GM18511 (cell line): ENCODE data around the gene PCDHA1.
"Not testable (repeated sequence)": the region's sequence is repeated elsewhere in the genome, so short reads cannot be mapped to it uniquely, and the experiment has no call there.

Source experiments
- ATAC-seq: cut with Tn5 transposase; IDR thresholded peaks from one replicate; pipeline ENCODE4 v1.9.1; 2021; ENCODE audit warnings: mild to moderate bottlenecking, moderate library complexity; ENCODE audit not compliant: unreplicated experiment

The PCDHA1 gene

DNA sequence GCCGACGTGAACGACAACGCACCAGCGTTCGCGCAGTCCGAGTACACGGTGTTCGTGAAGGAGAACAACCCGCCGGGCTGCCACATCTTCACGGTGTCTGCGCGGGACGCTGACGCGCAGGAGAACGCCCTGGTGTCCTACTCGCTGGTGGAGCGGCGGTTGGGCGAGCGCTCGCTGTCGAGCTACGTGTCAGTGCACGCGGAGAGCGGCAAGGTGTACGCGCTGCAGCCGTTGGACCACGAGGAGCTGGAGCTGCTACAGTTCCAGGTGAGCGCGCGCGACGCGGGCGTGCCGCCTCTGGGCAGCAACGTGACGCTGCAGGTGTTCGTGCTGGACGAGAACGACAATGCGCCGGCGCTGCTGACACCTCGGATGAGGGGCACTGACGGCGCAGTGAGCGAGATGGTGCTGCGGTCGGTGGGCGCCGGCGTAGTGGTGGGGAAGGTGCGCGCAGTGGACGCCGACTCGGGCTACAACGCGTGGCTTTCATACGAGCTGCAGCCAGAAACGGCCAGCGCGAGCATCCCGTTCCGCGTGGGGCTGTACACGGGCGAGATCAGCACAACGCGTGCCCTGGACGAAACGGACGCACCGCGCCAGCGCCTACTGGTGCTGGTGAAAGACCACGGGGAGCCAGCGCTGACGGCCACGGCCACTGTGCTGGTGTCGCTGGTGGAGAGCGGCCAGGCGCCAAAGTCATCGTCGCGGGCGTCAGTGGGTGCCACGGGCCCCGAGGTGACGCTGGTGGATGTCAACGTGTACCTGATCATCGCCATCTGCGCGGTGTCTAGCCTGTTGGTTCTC is 64.1 kb downstream of the PCDHA1 start:
- ATAC-seq, result not testable (repeated sequence)

DNA sequence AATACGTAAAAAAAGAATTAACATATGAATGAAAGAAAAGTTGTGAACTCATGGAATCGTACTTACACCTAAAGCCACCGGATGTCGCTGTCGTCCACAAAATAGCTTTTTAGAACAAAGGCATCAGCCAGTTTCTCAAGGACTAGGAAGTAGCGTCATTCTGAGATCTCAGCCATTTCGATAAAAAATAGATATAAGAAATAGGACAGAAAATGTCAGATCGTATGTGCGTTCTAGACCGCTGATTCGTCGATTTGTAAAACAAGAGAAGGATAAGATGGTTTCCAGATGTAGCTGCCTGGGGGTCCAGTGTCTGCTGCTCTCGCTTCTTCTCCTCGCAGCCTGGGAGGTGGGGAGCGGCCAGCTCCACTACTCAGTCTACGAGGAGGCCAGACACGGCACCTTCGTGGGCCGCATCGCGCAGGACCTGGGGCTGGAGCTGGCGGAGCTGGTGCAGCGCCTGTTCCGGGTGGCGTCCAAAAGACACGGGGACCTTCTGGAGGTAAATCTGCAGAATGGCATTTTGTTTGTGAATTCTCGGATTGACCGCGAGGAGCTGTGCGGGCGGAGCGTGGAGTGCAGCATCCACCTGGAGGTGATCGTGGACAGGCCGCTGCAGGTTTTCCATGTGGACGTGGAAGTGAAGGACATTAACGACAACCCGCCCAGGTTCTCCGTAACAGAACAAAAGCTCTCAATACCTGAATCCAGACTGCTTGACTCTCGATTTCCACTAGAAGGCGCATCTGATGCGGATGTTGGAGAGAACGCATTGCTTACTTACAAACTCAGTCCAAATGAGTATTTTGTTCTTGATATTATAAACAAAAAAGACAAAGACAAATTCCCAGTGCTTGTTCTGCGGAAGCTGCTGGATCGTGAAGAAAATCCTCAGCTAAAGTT is 70.1 kb downstream of the PCDHA1 start, which contains the start of gene PCDHA10:
Gene PCDHA10, plus strand, starts transcription at position 126 of the 903 bp plus-strand sequence. Its CDS starts 152 bp downstream, at position 278.
- ATAC-seq, result no peak

DNA sequence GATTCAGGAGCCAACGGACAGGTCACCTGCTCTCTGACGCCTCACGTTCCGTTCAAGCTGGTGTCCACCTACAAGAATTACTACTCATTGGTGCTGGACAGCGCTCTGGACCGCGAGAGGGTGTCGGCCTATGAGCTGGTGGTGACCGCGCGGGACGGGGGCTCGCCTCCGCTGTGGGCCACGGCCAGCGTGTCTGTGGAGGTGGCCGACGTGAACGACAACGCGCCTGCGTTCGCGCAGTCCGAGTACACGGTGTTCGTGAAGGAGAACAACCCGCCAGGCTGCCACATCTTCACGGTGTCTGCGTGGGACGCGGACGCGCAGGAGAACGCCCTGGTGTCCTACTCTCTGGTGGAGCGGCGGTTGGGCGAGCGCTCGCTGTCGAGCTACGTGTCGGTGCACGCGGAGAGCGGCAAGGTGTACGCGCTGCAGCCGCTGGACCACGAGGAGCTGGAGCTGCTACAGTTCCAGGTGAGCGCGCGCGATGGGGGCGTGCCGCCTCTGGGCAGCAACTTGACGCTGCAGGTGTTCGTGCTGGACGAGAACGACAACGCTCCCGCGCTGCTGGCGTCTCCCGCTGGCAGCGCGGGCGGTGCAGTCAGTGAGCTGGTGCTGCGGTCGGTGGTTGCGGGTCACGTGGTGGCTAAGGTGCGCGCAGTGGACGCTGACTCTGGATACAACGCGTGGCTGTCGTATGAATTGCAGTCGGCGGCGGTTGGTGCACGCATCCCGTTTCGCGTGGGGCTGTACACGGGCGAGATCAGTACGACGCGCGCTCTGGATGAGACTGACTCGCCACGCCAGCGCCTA is 71.4 kb downstream of the PCDHA1 start:
- no peak for ATAC-seq

DNA sequence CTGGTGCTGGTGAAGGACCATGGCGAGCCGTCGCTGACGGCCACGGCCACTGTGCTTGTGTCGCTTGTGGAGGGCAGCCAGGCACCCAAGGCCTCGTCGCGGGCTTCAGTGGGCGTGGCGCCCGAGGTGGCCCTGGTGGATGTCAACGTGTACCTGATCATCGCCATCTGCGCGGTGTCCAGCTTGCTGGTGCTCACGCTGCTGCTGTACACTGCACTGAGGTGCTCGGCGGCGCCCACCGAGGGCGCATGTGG is 72.0 kb downstream of the PCDHA1 start:
- no peak for ATAC-seq

DNA sequence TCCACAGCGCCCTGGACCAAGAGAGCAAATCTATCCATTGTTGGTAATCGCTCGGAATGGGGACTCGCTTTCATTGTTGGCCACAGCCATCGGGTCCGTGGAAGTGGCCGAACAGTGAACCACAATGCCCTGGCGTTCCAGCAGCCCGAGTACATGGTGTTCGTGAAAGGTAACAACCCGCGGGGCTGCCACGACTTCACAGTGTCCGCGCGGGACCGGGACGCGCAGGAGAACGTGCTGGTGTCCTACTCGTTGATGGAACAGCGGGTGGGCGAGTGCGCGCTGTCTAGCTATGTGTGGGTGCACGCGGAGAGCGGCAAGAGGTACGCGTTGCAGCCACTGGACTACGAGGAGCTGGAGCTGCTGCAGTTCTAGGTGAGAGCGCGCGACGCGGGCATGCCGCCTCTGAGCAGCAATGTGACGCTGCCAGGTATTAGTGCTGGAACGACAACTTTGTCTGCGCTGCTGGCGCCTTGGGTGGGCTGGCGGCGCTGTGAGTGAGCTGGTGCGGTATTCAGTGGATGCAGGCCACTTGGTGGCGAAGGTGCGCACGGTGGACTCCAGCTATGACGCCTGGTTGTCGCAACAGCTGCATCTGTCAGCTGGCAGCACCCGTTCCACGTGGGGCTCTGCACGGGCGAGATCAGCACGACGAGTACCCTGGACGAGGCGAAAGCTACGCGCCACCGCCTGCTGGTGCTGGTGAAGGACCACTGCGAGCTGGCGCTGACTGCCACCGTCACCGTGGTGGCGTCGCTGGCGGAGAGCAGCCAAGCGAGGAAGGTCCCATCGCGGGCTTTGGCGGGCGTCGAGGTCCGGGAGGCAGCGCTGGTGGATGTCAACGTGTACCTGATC is 76.7 kb downstream of the PCDHA1 start:
- no peak for ATAC-seq

DNA sequence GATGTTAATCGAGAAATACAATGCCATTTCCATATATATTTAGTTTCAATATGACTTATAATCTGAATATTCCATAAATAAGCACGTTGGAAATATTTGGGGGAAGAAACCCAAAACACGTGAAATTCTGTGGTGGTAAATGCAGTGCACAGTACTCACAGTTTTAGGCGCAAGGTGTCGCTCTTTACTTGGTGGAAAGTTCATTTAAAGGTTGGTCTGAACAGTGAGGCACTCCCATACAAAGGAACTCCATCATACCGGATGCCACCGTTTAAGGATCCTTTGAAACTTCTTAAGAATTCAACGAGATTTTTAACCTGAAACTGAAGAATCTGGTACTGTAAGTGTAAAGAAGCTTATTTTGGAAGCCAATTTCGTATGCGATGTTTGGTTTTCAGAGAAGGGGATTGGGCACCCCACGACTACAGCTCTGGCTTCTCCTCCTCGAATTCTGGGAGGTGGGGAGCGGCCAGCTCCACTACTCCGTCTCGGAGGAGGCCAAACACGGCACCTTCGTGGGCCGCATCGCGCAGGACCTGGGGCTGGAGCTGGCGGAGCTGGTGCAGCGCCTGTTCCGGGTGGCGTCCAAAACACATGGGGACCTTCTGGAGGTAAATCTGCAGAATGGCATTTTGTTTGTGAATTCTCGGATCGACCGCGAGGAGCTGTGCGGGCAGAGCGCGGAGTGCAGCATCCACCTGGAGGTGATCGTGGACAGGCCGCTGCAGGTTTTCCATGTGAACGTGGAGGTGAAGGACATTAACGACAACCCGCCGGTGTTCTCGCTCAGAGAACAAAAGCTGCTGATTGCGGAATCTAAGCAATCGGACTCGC is 83.0 kb downstream of the PCDHA1 start, which contains the start of gene PCDHA11:
Gene PCDHA11, plus strand, starts transcription at position 237 of the 834 bp plus-strand sequence. Its CDS starts 147 bp downstream, at position 384.
- no peak for ATAC-seq

DNA sequence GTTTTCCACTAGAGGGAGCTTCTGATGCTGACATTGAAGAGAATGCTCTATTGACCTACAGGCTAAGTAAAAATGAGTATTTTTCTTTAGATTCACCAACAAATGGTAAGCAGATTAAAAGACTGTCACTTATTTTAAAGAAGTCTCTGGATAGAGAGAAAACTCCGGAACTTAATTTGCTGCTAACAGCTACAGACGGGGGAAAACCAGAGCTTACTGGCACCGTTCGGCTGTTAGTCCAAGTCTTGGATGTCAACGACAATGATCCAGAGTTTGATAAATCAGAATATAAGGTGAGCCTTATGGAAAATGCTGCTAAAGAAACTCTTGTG is 83.6 kb downstream of the PCDHA1 start:
- ATAC-seq, result no peak

DNA sequence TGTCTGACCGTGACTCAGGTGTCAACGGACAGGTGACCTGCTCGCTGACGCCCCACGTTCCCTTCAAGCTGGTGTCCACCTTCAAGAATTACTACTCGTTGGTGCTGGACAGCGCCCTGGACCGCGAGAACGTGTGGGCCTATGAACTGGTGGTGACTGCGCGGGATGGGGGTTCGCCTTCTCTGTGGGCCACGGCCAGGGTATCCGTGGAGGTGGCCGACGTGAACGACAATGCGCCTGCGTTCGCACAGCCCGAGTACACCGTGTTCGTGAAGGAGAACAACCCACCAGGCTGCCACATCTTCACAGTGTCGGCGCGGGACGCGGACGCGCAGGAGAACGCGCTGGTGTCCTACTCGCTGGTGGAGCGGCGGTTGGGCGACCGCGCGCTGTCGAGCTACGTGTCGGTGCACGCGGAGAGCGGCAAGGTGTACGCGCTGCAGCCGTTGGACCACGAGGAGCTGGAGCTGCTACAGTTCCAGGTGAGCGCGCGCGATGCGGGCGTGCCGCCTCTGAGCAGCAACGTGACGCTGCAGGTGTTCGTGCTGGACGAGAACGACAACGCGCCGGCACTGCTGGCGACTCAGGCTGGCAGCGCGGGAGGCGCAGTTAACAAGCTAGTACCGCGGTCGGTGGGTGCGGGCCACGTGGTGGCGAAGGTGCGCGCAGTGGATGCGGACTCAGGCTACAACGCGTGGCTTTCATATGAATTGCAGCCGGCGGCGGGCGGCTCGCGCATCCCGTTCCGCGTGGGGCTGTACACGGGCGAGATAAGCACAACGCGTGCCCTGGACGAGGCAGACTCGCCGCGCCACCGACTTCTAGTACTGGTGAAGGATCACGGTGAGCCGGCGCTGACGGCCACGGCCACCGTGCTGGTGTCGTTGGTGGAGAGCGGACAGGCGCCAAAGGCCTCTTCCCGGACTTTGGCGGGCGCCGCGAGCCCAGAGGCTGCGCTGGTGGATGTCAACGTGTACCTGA is 84.6 kb downstream of the PCDHA1 start:
- ATAC-seq, result no peak

DNA sequence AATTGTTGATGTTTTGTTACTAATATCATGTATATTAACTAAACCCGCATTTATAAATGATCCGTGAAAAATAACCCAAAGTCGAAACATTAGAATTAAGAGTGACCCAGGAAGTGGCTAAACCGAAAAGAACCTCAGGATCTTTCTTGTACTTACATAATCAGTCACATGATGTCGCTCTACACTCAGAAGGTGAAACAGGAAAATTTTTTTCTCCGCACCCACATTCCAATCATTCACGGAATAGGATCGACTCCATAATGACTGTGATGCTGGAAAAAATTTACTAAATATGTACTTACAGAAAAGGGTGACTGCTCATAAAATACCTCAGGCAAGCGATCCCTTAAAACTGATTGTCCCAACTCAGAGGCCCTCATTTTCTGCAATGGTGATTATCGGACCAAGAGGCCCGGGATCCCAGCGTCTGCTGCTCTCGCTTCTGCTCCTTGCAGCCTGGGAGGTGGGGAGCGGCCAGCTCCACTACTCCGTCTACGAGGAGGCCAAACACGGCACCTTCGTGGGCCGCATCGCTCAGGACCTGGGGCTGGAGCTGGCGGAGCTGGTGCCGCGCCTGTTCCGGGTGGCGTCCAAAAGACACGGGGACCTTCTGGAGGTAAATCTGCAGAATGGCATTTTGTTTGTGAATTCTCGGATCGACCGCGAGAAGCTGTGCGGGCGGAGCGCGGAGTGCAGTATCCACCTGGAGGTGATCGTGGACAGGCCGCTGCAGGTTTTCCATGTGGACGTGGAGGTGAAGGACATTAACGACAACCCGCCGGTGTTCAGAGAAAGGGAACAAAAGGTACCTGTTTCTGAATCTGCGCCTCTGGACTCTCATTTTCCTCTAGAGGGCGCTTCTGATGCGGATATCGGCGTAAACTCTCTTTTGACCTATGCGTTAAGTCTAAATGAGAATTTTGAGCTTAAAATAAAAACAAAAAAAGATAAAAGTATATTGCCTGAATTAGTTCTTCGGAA is 89.4 kb downstream of the PCDHA1 start, which contains the start of gene PCDHA12:
Gene PCDHA12, plus strand, starts transcription at position 224 of the 981 bp plus-strand sequence. Its CDS starts 165 bp downstream, at position 389.
- no peak for ATAC-seq

DNA sequence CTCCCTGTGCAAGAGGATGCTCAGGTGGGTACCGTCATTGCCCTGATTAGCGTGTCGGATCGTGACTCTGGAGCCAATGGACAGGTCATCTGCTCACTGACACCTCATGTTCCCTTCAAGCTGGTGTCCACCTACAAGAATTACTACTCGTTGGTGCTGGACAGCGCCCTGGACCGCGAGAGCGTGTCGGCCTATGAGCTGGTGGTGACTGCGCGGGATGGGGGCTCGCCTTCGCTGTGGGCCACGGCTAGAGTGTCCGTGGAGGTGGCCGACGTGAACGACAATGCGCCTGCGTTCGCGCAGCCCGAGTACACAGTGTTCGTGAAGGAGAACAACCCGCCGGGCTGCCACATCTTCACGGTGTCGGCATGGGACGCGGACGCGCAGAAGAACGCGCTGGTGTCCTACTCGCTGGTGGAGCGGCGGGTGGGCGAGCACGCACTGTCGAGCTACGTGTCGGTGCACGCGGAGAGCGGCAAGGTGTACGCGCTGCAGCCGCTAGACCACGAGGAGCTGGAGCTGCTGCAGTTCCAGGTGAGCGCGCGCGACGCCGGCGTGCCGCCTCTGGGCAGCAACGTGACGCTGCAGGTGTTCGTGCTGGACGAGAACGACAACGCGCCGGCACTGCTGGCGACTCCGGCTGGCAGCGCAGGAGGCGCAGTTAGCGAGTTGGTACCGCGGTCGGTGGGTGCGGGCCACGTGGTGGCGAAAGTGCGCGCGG is 90.8 kb downstream of the PCDHA1 start:
- ATAC-seq, result not testable (repeated sequence)

DNA sequence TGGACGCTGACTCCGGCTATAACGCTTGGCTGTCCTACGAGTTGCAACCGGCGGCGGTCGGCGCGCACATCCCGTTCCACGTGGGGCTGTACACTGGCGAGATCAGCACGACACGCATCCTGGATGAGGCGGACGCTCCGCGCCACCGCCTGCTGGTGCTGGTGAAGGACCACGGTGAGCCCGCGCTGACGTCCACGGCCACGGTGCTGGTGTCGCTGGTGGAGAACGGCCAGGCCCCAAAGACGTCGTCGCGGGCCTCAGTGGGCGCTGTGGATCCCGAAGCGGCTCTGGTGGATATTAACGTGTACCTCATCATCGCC is 91.3 kb downstream of the PCDHA1 start:
- ATAC-seq, result no peak

DNA sequence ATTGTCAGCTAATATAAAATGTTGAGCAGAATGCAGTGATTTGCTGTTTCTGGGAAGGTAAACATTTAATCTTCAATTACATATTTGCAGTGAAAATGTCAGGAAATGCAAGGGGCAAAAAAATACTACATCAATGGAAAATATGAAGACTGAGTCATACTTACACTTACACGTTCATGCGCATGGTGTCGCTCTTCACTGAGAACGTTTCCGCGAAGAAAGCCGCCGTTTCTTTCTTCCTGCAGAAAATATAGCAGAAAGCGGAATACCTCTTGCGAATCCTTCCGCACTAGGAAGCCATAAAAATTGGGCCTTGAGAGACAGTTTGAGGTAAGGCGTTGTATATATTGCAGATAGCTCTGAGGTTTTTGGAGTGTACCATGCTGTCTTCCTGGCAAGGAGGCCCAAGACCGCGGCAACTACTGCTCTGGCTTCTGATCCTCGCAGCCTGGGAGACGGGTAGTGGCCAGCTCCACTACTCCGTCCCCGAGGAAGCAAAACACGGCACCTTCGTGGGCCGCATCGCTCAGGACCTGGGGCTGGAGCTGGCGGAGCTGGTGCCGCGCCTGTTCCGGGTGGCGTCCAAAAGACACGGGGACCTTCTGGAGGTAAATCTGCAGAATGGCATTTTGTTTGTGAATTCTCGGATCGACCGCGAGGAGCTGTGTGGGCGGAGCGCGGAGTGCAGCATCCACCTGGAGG is 96.1 kb downstream of the PCDHA1 start, which contains the start of gene PCDHA13:
Gene PCDHA13, plus strand, starts transcription at position 236 of the 702 bp plus-strand sequence. Its CDS starts 145 bp downstream, at position 381.
- no peak for ATAC-seq

DNA sequence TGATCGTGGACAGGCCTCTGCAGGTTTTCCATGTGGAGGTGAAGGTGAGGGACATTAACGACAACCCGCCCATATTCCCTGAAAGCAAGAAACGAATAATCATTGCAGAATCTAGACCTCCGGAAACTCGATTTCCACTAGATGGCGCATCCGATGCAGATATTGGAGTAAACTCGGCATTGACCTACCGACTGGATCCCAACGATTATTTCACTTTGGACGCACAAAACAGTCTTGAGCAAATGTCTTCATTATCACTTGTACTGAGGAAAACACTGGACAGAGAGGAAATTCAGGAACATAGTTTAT is 96.6 kb downstream of the PCDHA1 start:
- no peak for ATAC-seq

DNA sequence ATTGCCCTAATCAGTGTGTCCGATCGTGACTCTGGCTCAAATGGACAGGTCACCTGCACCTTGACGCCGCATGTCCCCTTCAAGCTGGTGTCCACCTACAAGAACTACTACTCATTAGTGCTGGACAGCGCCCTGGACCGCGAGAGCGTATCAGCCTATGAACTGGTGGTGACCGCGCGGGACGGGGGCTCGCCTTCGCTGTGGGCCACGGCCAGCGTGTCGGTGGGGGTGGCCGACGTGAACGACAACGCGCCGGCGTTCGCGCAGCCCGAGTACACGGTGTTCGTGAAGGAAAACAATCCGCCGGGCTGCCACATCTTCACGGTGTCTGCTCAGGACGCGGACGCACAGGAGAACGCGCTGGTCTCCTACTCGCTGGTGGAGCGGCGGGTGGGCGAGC is 97.4 kb downstream of the PCDHA1 start:
- no peak for ATAC-seq

DNA sequence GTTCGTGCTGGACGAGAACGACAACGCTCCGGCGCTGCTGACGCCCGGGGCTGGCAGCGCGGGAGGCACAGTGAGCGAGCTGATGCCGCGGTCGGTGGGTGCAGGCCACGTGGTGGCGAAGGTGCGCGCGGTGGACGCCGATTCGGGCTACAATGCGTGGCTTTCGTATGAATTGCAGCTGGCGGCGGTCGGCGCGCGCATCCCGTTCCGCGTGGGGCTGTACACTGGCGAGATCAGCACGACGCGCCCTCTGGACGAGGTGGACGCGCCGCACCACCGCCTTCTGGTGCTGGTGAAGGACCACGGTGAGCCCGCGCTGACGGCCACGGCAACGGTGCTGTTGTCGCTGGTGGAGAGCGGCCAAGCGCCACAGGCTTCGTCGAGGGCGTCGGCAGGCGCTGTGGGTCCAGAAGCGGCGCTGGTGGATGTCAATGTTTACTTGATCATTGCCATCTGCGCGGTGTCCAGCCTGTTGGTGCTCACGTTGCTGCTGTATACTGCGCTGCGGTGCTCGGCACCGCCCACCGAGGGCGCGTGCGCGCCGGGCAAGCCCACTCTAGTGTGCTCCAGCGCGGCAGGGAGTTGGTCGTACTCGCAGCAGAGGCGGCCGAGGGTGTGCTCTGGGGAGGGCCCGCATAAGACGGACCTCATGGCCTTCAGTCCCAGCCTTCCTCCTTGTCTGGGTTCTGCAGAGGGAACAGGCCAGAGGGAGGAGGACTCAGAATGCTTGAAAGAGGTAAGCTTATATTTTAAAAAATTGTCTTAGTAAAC is 98.2 kb downstream of the PCDHA1 start:
- no peak for ATAC-seq
